GM15510 (cell line): ENCODE data around the gene WWC2.

ENCODE experiments used
- POLR2A ChIP-seq: IDR thresholded peaks from 3 replicates; pipeline ENCODE4 v1.6.1; 2011; ENCODE audit warnings: borderline replicate concordance; ENCODE audit not compliant: insufficient read length; ENCODE audit errors: extremely low read depth

Gene WWC2

GRCh38 chr4:183171484-183172267 is 72.6 kb downstream of the WWC2 start:
- no peak for TF ChIP-seq POLR2A

DNA sequence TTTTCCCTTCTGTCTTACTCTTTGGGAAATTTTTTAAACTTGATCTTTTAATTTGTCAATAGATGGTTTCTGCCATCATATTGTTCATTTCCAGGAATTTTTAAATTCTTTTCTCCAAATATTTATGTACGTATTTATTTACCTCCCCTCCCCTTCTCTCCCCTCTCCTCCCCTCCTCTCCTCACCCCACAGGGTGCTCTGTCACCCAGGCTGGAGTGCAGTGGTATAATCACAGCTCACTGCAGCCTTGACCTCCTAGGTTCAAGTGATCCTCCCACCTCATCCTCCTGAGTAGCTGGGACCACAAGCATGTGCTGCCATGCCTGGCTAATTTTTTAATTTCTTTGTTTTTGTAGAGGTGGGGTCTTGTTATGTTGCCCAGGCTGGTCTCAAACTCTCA is 73.8 kb downstream of the WWC2 start:
- TF ChIP-seq POLR2A = no peak

- TF ChIP-seq POLR2A = no peak
Observed at GRCh38 chr4:183173580-183174526, 74.8 kb downstream of the WWC2 start.

DNA sequence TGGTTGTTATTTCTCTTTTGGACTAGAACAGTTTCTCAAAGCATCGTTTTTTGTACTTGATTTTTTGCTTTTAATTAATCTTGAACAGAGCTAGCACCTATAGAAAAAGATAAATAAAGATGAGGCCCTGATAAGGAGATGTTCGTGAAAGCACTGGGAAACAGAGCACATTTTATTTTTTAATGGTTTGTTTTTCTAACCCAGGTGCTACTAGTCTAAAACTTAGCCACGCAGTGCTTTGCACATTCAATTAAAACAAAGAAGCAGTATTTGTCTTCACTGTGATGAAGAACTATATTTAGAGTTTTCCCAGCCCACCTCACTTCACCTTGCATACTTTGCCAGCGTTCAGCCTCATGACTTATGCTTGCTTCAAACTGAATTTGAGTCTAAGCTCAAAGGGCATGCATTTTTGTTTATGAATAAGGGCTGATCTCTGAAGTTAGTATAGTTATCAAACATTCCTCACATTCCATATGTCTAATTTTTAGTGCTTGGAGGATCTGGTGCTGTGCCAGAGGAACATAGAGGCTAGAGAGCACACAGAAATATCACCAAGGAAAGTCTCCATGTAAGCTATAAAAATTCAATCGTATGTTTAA is 76.7 kb downstream of the WWC2 start:
- TF ChIP-seq POLR2A = no peak

GRCh38 chr4:183177001-183177400 is 77.9 kb downstream of the WWC2 start:
- TF ChIP-seq POLR2A = no peak

- TF ChIP-seq POLR2A = no peak
Observed at GRCh38 chr4:183178201-183178600, 79.1 kb downstream of the WWC2 start.

- TF ChIP-seq POLR2A = no peak
Observed at GRCh38 chr4:183180096-183180495, 81.0 kb downstream of the WWC2 start.

DNA sequence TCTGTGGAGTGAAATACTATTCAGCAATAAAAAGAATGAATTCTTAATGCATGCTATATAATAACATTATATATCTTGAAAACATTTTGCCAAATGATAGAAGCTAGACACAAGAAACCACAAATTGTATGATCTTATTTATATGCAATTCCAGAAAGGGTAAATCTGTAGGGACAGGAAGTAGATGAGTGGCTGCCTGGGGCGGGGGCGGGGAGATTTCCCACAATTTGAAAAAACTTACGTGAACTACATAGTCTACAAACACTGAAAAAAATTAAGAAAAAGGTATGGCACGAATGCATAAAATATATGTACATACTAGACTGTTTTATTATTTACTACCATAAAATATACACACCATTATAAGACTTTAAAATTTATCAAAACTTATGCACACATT is 81.6 kb downstream of the WWC2 start:
- no peak for TF ChIP-seq POLR2A

DNA sequence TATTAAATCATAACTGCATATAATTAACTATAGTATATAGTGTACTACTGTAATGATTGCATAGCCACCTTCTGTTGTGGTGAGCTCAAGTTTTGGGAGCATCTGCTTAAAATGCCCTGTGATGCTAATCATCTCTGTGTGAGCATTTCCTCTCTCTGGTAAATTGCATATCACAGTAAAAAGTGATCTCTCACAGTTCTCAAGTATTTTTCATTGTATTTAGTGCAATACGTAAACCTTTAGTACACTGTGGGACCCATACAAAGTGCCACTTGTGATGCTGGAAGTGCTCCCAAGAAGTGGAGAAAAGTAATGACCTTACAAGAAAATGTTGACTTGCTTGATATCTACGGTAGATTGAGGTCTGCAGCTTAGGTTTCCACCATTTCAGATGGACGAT is 82.0 kb downstream of the WWC2 start:
- TF ChIP-seq POLR2A = no peak

DNA sequence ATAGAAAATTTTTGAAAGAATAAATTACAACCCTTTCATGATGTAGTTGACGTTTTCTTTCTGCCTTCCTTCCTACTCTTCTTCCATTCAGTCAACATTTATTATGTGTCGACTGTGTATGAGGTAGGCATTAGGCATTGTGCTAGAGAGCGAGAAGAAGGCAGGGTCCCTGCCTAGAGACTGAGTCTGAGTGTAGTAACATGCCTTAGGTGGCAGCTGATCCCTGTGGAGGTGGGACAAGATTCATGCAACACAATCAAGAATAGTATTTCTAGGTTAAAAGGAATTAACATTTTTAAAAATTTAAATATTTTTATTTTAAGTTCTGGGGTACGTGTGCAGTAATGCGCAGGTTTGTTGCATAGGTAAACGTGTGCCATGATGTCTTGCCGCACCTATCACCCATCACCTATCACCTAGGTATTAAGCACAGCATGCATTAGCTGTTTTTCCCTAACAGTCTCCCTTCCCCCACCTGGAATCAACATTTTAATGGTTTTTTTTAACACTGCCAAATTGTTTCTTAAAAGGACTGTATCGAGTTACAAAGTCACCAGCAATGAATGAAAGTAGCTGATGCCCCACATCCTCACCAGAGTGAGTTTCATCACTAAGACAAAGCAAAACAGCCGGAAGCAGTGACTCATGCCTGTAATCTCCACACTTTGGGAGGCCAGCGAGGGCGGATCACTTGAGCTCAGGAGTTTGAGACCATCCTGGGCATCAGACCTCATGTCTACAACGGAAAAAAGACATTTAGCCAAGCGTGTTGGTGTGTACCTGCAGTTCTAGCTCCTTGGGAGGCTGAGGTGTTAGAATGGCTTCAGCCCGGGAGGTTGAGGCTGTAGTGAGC is 84.0 kb downstream of the WWC2 start:
- no peak for TF ChIP-seq POLR2A

DNA sequence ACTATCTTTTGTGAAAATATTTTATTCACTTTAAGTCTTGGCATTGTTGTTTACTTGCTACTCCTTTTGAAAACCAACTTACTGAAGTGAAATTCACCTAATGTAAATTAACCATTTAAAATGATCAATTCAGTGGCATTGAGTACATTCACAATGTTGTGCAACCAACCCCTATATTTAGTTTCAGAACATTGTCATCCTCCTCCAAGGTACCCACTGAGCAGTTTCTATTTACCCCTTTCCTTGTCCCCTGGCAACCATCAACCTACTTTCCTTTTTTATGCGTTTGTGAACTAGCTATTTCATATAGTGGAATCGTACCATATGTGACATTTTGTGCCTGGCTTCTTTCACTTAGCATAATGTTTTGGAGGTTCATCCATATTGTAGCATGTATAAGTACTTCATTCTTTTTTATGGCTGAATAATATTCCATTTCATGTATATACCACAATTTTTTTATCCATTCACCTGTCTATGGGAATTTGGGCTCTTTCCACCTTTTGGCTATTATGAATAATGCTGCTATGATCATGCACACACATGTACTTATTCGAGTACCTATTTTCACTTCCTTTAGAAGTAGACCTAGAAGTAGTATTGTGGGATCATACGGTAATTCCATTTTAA is 85.0 kb downstream of the WWC2 start:
- no peak for TF ChIP-seq POLR2A

DNA sequence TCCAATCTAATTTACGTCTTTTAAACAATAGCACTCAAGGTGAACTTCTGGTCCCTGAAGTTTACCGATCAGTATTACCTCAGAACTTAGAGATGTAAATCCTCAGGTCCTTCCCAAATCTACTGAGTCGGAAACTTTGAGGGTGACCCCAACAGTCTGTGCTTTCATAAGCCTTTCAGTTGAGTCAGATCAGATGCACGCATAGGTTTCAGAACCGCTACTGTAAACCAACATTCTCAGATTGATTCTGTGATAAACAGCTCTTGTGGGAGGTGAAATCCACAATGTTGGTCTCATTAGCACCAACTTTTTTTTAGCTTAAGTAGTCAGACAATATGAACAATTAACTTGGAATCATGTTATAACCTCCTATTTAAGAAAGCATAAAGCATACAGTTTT is 86.0 kb downstream of the WWC2 start:
- TF ChIP-seq POLR2A = no peak

DNA sequence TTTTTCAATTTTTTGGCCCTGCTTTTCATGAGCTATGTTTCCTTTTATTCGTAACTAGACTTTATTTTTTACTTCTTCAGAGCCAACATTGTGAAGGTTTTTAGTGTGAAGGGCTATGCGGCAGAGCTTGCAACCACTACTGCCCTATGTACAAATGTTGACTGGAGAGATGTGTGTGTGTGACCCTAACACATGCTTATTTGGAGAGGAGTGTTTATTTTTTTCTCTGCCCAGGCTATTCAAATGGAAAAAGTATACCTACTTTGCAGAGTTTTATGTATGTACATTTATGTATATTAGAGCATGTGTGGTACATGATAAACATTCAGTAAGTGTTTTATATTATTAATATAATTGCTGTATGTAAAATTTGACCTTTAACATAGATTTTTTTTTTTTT is 86.5 kb downstream of the WWC2 start:
- no peak for TF ChIP-seq POLR2A

GRCh38 chr4:183186813-183187212 is 87.8 kb downstream of the WWC2 start:
- no peak for TF ChIP-seq POLR2A

GRCh38 chr4:183190900-183191527 is 92.0 kb downstream of the WWC2 start:
- no peak for TF ChIP-seq POLR2A
